Globus pallidus (tissue), 1 donor: ENCODE results near the gene NAT9.
A peak's percentile ranks its signal among the peaks of the same experiment; 100 is the strongest.

ENCODE experiments used
- DNase-seq: peaks from one replicate; pipeline ENCODE4 v3.0.0-alpha.2; 2015; ENCODE audit warnings: low spot score

Gene NAT9

GRCh38 chr17:74776044-74776962 is at the start of gene NAT9:
Gene NAT9 (minus strand): TSS chr17:74776345. CDS start chr17:74775698, 647 bp downstream.
- peak; percentile 89 for DNase-seq

DNA sequence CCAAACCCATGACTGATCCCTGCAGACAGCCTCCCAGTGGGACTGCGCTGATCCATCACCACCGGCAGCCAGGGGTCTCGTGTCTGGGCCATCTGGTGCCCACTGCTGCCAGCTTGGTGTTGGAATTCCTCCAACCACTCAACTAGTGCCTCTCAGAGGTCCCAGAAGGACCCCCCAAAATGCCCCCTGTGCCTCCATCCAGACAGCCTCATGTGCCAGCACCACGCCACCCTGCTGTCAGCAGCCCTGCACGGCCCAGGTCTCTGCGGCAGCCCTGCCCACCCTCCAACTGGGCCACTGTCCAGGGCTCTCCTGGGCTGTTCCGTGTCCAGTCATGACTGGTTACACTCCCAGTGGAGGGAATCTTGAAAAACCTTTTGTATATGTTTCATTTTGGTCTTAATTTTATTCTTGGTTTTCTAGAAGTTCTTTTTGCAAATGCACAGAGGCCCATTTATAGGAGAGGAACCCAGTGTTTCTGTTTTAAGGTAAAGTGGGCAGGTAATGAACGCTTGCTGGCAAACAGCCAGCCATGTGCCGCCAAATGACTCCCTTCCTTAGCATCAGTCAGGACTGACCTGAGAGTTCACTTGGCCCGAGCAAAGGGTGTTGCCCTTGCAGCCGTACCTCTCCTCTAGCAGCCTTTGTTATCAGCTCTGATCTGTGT is 48.9 kb upstream of the NAT9 start:
- no peak for DNase-seq

DNA sequence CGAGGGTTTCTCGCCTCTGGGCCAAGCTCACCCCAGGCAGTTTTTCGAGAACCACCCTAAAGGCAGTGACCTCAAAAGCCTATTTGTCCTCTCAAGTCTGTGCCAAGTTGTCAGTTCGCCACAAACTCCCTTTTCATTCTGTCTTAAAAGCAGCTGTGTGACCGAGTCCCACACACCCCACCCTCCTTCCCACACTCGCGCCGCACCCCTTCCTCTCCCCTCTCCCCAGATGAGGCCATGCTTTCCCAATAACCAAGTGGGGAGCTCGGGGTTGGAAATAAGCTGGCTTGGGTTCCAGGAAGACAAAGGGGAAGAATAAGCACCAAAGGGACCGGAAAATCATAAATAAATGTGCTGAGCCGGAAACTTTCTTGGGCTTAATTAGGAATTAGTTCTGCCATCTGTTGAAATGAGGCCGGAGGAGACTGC is 46.8 kb upstream of the NAT9 start:
- DNase-seq = peak; percentile 86

DNA sequence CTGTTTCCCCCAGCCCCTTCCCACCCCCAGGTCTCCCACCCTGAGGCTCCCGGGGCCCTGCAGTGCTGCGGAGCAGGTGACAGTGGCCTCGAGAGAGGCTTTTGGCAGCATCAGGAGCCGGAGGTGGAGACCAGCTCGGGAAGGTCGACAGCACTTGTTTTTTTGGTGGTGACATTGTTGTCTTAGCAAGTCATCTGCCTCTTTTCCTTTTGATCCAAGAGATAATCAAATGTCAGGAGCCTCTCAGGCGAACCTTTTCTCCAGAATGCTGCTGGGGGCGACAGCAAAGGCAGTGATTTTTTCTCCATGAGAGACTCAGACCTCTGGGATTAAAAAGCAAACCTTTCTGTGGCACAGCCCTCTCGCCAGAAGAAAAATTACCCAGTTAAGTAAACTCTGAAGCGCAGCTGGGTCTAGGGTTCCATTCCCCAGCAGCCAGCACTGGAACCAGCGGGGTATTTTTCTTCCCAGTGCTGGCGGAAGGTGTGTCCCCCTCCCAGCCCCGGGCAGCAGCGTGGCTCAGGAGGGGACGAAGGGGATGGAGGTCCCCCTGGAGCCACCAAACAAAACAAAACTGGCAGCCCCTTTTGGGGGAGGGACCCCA is 46.3 kb upstream of the NAT9 start:
- no peak for DNase-seq

GRCh38 chr17:74821655-74822334 is 45.6 kb upstream of the NAT9 start:
- peak; percentile 59 for DNase-seq

DNA sequence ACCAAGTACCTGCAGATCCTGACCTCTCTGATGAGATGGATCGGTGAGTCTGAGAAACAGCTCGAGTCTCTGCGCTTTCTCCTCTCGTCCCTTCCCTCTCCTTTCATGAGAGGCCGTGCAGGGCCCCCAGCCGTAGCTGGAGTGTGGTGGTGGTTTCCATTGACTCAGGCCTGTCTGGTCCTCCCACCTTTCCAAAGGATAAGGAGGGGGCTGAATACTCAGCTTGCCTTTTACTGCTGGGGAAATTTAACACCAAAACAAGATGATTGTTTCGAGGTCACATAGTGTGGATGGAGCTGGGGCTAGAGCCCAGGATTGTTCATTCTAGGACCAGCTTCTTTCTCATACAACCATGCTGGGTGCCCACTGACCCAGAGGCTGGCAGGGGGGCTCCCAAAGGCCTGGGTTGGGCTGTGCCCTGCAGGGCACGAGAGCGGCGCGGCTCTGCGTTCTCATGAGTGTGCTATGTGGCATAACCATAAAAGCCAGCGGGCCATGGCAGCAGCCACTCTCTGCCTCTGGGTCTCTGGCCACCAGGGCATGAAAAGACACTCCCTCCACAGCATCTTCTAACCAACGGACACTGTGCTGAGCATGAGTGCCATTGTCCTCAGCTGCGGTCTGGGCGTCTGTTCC is 43.8 kb upstream of the NAT9 start:
- no peak for DNase-seq

DNA sequence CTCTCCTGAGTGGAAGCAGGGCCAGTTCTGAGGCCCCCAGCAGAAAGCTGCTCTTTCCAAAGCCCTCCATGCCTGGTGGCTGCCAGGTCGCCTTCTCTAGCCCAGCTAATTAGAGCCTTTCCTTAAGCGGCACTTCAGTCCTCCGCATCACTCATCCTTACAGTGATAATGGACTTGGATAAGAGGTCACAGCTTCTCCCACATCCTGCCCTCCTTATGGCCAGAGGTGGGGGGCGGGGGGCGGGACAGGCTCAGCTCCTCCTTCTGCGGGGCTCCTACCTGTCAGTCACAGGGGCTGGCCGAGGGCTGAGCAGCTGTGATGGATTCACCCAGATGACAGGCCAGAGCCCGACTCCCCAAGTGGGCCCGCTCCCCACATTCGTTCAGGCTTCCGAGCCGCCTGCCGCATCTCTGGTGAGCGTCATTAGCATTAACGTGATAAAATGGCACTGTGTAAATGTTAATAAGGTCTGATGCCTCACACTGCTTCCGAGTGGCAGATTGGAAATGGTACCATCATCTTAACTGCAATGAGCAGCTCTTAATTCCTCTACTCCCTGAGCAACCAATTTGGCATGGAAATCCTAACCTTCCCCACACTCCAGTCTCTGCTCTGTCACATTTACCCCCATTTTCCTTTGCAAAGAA is 42.3 kb upstream of the NAT9 start:
- no peak for DNase-seq

DNA sequence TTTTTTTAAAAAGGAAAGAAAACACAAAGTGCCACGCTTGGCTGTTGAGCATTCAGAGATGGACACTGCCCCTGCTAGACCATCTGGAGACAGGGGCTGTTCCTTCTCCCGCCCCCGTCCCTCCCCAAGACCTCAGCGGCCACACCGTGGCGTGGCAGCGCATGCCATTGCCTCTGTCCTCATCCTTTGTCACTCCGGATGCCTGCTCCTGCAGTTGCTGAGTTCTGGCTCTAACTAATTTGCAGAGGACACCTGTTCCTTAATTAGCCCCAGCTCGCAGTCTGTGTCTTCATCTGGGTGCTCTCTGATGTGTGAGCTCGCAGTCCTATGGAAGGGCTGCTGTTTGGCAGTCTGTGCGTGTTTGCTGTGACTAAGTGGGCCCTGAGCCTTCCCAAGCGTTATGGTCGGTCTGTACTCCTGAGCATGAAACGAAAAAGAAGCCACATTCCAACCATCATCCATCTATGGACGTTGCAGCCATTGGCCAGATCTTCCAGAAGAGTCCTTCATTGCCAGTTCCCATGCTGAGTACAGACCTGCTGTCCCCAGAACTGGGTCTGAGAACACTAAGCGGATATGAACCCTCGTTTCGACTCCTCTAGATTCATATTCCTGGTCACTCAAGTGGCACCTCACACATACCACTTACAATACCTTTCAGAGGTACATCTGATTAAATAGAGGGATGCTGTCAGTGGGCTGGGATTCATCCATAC is 40.9 kb upstream of the NAT9 start:
- no peak for DNase-seq

DNA sequence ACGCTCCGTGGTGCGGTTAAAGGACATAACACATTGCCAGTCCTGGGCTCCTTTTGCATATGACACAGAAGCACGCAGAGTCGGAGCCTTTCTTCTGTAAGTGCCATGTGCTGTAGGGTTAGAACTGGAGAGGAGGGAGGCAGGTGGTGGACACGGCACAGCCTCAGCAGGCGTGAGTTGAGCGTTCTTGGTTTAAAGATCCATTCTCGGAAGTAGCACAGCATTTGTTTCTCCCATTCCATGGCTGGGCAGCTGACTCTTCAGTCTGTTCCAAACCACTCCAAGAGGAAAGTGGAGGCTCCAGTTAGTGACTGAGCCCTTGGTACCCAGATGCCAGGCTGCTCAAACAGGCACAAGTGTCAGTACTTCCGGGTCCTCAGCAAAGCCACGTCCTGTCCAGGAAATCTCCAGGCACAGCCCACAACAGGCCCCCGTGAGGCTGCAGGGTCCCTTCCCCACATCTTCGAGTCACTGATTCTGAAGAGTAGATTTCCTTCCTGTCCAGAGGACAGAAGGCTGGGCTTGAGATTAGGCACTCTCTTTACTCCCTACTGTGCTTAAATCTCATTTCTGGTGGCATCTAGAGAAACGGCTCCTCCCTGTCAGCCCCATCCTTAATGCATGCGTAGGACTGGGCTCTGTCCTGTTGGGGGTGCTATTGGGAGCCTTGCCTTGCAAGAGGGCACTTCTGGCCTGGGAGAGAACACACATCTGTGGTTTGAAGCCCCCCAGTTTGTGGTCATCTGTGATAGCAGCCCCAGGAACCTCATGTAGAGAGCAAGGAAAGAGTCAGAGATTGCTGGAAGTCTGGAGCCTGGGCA is 39.6 kb upstream of the NAT9 start:
- no peak for DNase-seq

DNA sequence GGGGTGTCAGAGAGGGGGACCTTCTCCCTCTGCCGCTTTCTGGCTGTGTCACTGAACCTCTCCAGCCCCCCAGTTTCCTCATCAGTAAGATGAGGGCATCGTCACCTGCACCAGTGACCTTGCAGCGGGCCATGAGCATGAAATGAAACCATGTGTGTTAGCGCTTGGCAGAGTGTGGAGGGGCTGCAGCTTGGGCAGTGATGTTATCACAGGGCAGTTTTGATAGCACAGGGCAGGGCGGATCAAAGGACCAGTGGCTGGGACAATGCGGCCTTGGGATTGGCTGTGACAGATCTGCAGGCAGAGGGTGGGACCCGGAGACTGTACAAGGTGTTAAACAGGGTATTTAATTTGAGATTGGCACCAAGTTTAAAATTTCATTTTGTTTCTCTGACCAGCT is 38.9 kb upstream of the NAT9 start:
- DNase-seq = no peak

DNA sequence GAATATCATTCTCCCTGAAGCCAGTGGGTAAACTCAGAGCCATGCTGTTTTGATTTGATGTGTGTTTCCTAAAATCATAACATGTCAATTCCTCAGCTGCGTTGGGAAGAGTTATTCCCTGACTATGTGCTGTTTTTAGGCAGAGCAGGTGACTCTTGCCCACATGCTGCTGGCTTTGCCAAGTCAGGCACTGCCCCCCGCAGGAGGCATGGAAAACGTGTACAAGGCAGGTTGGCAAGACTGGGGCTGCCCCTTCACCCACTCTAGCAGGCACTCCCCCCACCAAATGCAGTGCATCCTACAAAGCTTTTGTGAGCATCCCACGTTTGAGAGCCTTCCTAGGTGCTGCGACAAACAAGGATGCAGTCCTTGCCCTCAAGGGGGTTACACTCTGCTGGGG is 38.3 kb upstream of the NAT9 start:
- DNase-seq = no peak

GRCh38 chr17:74812109-74813009 is 36.2 kb upstream of the NAT9 start:
- DNase-seq = no peak

DNA sequence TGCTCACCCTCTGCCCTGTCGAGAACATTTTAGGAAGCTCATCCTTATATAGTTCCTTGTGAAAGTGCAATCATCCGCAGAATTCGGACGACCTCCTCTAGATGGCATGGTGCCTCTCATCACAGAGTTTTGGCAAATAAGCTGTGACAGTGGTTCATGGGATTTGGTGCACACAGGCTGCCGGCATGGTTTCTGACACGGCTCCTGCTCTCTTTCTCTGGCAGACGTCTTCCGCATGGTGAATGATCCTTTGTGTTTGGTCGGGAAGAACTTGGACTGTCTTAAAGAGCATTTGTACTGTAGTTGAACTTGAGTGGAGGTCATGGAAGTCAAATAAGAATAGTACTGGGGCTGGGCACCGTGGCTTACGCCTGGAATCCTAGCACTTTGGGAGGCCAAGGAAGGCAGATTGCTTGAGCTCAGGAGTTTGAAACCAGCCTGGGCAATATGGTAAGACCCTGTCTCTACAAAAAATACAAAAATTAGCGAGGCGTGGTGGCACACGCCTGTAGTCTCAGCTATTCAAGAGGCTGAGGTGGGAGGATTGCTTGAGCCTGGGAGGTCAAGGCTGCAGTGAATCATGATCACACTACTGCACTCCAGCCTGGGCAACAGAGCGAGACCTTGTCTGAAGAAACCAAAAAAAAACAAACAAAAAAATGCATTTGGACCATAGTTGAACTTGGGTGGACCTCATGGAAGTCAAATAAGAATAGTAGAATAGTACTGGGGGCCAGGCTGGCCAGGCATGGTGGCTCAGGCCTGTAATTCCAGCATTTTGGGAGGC is 34.7 kb upstream of the NAT9 start:
- peak; percentile 71 for DNase-seq

DNA sequence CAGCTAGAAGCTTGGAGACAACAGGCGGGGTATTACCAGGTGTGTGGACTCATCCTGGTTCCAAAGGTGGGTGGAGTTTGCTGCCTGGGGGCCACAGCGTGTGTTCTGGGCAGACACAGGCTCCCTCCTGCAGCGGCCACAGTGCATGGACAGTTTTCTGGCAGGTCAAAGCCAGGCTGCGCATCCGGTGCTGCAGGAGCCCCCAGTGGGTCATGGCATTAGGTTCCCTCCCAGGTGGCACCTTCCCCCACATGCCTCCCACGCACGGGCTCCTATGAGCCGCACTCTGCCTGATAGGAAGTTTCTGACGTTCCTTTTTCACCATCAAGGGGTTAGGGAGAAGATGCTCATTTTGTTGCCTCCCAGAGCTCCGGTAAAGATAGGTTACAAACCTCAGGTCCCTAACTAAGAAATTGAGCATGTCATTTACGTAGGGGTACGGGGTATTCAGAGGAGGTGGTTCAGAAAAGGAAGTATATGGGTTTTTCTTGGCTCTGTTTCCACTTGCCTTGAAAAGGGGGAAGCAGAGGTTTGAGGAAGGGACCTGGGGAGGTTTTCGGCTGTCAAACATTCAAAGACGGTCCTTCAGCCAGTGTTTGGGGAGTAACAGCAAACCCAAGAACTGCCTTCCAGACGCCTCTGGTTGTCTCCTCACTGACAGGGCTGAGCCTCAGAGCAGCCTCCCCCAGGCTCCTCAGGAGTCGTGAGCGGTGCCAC is 32.7 kb upstream of the NAT9 start:
- DNase-seq = no peak

- peak; percentile 49 for DNase-seq
Observed at GRCh38 chr17:74807925-74808324, 31.8 kb upstream of the NAT9 start.

GRCh38 chr17:74807441-74807840 is 31.3 kb upstream of the NAT9 start:
- no peak for DNase-seq

- DNase-seq = no peak
Observed at GRCh38 chr17:74806334-74806733, 30.2 kb upstream of the NAT9 start.
